GM12878 (cell line): ENCODE data around the gene LCOR. TPM values are rescaled to one million over a fixed set of nuclear protein-coding genes. Genes with fewer than 3 reads are reported as not detected.

Experiments
- ATAC-seq: fragments of 200-7000 bp; cut with Tn5 transposase; 3 replicates; pipeline ENCODE4 v1.9.1; 2020; ENCODE audit warnings: mild to moderate bottlenecking, moderate library complexity
- BruUV-seq: library from RNA; stranded (reverse); fragments of 400-500 nt; replicated peaks from 2 replicates; lab custom pipeline; 2021; lab: Mats Ljungman, UMichigan
- CTCF ChIA-PET: fragments of 300-600 bp; sonication (Branson Sonifier 250); formaldehyde crosslinking; extraction: SDS; loops from one replicate; lab custom pipeline; 2021; ENCODE audit warnings: inconsistent platforms; lab: Yijun Ruan, JAX
- POLR2A ChIA-PET: fragments of 350-600 bp; formaldehyde crosslinking; extraction: SDS; loops from one replicate; lab custom pipeline; 2021; ENCODE audit warnings: inconsistent platforms; lab: Charles Lee
- RAD21 ChIA-PET: fragments of 300-600 bp; sonication (Branson Sonifier 250); formaldehyde crosslinking; loops from one replicate; lab custom pipeline; 2023; ENCODE audit warnings: antibody characterized with exemption; ENCODE audit not compliant: unreplicated experiment; lab: Charles Lee
- SMC1A ChIA-PET: fragments of 300-600 bp; sonication (Branson Sonifier 250); formaldehyde crosslinking; loops from one replicate; lab custom pipeline; 2023; ENCODE audit not compliant: unreplicated experiment, uncharacterized antibody; lab: Charles Lee
- DNase-seq: peaks from one replicate; pipeline ENCODE4 v3.0.0-alpha.2; 2011; ENCODE audit warnings: low read depth, low spot score
- FAIRE-seq: peaks from 3 replicates; lab custom pipeline; 2011; peaks lifted over from hg19 to GRCh38; lab: Jason Lieb, UNC
- H2AFZ ChIP-seq: 2 replicates; pipeline ENCODE4 v1.6.0; 2011; ENCODE audit warnings: low read depth, low read length, control low read depth; ENCODE audit not compliant: control insufficient read depth
- H3K27ac ChIP-seq: 2 replicates; pipeline ENCODE4 v1.5.1; 2011; ENCODE audit warnings: control low read depth; ENCODE audit not compliant: control insufficient read depth, insufficient read depth
- H3K27me3 ChIP-seq, 2 experiments: replicated peaks in 1 of 2; 2 replicates each; pipeline versions ENCODE4 v1.6.0 to v1.6.1; 2011; ENCODE audit warnings: low read length in 1 of 2; ENCODE audit not compliant: control insufficient read depth in 2 of 2, insufficient read depth in 2 of 2
- H3K36me3 ChIP-seq, 2 experiments: 2 replicates each; pipeline ENCODE4 v1.5.1; 2011; ENCODE audit warnings: low read length in 1 of 2; ENCODE audit not compliant: control insufficient read depth in 2 of 2, insufficient read depth in 2 of 2
- H3K4me1 ChIP-seq: 2 replicates; pipeline ENCODE4 v1.6.1; 2011; ENCODE audit warnings: mild to moderate bottlenecking, low read length, moderate library complexity, mixed read lengths; ENCODE audit not compliant: control insufficient read depth, insufficient read depth
- H3K4me2 ChIP-seq: 2 replicates; pipeline ENCODE4 v1.6.0; 2011; ENCODE audit warnings: control low read depth; ENCODE audit not compliant: control insufficient read depth, insufficient read depth
- H3K4me3 ChIP-seq: fragments of 200-600 bp; sonication (generic); 2 replicates; pipeline ENCODE4 v1.5.1; 2016
- H3K79me2 ChIP-seq: 2 replicates; pipeline ENCODE4 v1.6.0; 2011; ENCODE audit warnings: low read length; ENCODE audit not compliant: control insufficient read depth, insufficient read depth
- H3K9ac ChIP-seq: 2 replicates; pipeline ENCODE4 v1.8.0; 2011; ENCODE audit warnings: low read length, control low read depth, mixed read lengths; ENCODE audit not compliant: control insufficient read depth, insufficient read depth
- H3K9me3 ChIP-seq: replicated peaks from 3 replicates; pipeline ENCODE4 v1.5.1; 2011; ENCODE audit warnings: mild to moderate bottlenecking, low read length; ENCODE audit not compliant: control insufficient read depth, insufficient read depth
- H4K20me1 ChIP-seq: 2 replicates; pipeline ENCODE4 v1.6.0; 2011; ENCODE audit not compliant: control insufficient read depth, insufficient read depth
- MEF2B ChIP-seq: fragments of 450-650 bp; IDR thresholded peaks from 2 replicates; pipeline ENCODE4 v1.6.1; 2018; ENCODE audit warnings: mild to moderate bottlenecking, moderate library complexity; ENCODE audit not compliant: partially characterized antibody, poor library complexity, severe bottlenecking
- SIN3A ChIP-seq: IDR thresholded peaks from 2 replicates; pipeline ENCODE4 v1.6.1; 2012; ENCODE audit warnings: low read depth, low read length, improper control_type of control experiment
- WGBS: methylation state at CpG from one replicate; pipeline ENCODE4 v1.1.6; 2016; ENCODE audit warnings: low lambda C conversion rate; ENCODE audit not compliant: insufficient replicate concordance, insufficient coverage; ENCODE audit errors: missing lambda C conversion rate; 5-methylcytosine and 5-hydroxymethylcytosine counted together
- in situ Hi-C: fragments of 300-500 bp; cut with MboI; formaldehyde crosslinking; loops from 9 replicates; pipeline ENCODE4 v1.14.3; 2018; ENCODE audit warnings: mixed read lengths
- intact Hi-C: fragments of 100-400 bp; cut with micrococcal nuclease; formaldehyde crosslinking; loops from one replicate; pipeline ENCODE4 v1.14.2; 2022; ENCODE audit not compliant: unreplicated experiment
- polyA plus RNA-seq, 11 experiments: library from polyadenylated mRNA; depleted of rRNA in 4 of 11; unstranded in 6 of 11; stranded (reverse) in 5 of 11; fragments of >200 nt; fragmentation: Nextera tagmentation in 4 of 11; fragmentation: Illumina TruSeq in 1 of 11; extraction: Ambion mirVana in 4 of 11; extraction: Trizol in 1 of 11; gene quantifications; 1 replicate in 1 of 11; 2 replicates in 10 of 11; pipeline versions ENCODE4 v1.2.1 to v1.2.3, GENCODE V29; 2011 to 2016; ENCODE audit warnings: inconsistent platforms in 2 of 11, missing spikeins in 2 of 11, low read depth in 1 of 11
- total RNA-seq, 4 experiments: library from RNA; depleted of rRNA in 3 of 4; stranded (reverse); fragments of >200 nt in 3 of 4; fragmentation: Illumina TruSeq in 1 of 4; extraction: Trizol in 1 of 4; gene quantifications; 2 replicates each; pipeline versions ENCODE4 v1.2.1 to v1.2.3, GENCODE V29; 2013 to 2021
- TF ChIP-seq, protein P1 (sequence below): fragments of 450-650 bp; IDR thresholded peaks from 2 replicates; pipeline ENCODE4 v1.6.1; 2018; ENCODE audit warnings: borderline replicate concordance, mild to moderate bottlenecking; ENCODE audit not compliant: partially characterized antibody
- TF ChIP-seq, protein P2 (sequence below): fragments of 450-650 bp; IDR thresholded peaks from 2 replicates; pipeline ENCODE4 v1.6.1; 2017; ENCODE audit warnings: mild to moderate bottlenecking, moderate library complexity
- TF ChIP-seq, protein P3 (sequence below): IDR thresholded peaks from 2 replicates; pipeline ENCODE4 v1.6.1; 2012; ENCODE audit warnings: low read depth, low read length, improper control_type of control experiment
- TF ChIP-seq, protein P4 (sequence below): IDR thresholded peaks from 2 replicates; pipeline ENCODE4 v1.6.1; 2011; ENCODE audit warnings: borderline replicate concordance, low read depth, mild to moderate bottlenecking, moderate library complexity, mixed read lengths, low read length; ENCODE audit not compliant: insufficient read depth; ENCODE audit errors: extremely low read length

The LCOR gene
- total and polyA plus RNA-seq, 10 of the 15 experiments (the other 5 are each of a cell fraction or from before 2014, with no cell fraction given) = 1.6 to 22.0 (median 13.2) TPM

DNA sequence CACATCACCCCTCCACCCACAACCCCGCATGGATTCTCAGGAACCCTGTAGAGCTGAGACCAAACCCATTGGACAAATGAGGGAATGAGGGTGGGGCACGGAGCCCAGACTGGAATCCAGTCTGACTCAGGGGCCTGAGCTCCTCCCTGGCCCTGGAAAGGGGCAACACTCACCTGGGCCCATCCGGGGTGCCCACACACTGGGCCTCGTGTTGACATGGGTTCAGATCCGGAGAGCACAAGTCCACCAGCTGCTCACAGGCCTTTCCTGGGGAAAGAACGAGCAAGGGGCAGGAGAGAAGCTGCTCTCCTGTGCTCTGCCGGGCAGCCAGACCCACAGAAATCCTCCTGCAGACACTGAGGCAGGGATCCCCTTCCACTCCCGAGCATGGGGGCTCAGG lies 181.5 kb downstream of the LCOR start:
- peaks cover 2% of the 10 kb centered on the region; the same call in 2 of the 3 replicates for H3K9me3 ChIP-seq
- DNase-seq = no peak
- no peak overlapping the region for H3K27ac ChIP-seq
- H3K4me2 ChIP-seq = no peak overlapping the region
- ChIA-PET RAD21 (interaction anchor here (1.0 to 1.3 kb wide), 3 partner anchors 10 to 22 kb away, joined by 3 to 4 read pairs (median 3); no protein-coding TSS in a partner anchor), SMC1A (interaction anchor here (0.6 to 3.1 kb wide), 5 partner anchors 10 to 573 kb away, joined by 3 to 20 read pairs (median 3); no protein-coding TSS in a partner anchor), POLR2A (no interaction called here), CTCF (interaction anchor here (1.2 to 4.7 kb wide), 3 partner anchors 11 to 39 kb away, joined by 3 to 27 read pairs (median 6); no protein-coding TSS in a partner anchor)
- WGBS = 62% methylated on average over 8 of the region's 8 CpGs
- no peak for FAIRE-seq
- H3K9ac ChIP-seq = no peak overlapping the region
- in situ Hi-C loops = no loop called here
- ATAC-seq = no peak
- H3K4me1 ChIP-seq = peaks cover 14% of the 10 kb centered on the region
- H3K79me2 ChIP-seq = no peaks in the 10 kb centered on the region
- H3K4me3 ChIP-seq = no peak overlapping the region
- no peak overlapping the region for H2AFZ ChIP-seq
- intact Hi-C loops = no loop called here
- no peaks in the 10 kb centered on the region for H3K36me3 ChIP-seq
- BruUV-seq = no TSS peak
- TF ChIP-seq, protein P1, sequence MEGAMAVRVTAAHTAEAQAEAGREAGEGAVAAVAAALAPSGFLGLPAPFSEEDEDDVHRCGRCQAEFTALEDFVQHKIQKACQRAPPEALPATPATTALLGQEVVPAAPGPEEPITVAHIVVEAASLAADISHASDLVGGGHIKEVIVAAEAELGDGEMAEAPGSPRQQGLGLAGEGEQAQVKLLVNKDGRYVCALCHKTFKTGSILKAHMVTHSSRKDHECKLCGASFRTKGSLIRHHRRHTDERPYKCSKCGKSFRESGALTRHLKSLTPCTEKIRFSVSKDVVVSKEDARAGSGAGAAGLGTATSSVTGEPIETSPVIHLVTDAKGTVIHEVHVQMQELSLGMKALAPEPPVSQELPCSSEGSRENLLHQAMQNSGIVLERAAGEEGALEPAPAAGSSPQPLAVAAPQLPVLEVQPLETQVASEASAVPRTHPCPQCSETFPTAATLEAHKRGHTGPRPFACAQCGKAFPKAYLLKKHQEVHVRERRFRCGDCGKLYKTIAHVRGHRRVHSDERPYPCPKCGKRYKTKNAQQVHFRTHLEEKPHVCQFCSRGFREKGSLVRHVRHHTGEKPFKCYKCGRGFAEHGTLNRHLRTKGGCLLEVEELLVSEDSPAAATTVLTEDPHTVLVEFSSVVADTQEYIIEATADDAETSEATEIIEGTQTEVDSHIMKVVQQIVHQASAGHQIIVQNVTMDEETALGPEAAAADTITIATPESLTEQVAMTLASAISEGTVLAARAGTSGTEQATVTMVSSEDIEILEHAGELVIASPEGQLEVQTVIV = no peak
- no peak for TF ChIP-seq MEF2B
- no peak for TF ChIP-seq SIN3A
- TF ChIP-seq, protein P2, sequence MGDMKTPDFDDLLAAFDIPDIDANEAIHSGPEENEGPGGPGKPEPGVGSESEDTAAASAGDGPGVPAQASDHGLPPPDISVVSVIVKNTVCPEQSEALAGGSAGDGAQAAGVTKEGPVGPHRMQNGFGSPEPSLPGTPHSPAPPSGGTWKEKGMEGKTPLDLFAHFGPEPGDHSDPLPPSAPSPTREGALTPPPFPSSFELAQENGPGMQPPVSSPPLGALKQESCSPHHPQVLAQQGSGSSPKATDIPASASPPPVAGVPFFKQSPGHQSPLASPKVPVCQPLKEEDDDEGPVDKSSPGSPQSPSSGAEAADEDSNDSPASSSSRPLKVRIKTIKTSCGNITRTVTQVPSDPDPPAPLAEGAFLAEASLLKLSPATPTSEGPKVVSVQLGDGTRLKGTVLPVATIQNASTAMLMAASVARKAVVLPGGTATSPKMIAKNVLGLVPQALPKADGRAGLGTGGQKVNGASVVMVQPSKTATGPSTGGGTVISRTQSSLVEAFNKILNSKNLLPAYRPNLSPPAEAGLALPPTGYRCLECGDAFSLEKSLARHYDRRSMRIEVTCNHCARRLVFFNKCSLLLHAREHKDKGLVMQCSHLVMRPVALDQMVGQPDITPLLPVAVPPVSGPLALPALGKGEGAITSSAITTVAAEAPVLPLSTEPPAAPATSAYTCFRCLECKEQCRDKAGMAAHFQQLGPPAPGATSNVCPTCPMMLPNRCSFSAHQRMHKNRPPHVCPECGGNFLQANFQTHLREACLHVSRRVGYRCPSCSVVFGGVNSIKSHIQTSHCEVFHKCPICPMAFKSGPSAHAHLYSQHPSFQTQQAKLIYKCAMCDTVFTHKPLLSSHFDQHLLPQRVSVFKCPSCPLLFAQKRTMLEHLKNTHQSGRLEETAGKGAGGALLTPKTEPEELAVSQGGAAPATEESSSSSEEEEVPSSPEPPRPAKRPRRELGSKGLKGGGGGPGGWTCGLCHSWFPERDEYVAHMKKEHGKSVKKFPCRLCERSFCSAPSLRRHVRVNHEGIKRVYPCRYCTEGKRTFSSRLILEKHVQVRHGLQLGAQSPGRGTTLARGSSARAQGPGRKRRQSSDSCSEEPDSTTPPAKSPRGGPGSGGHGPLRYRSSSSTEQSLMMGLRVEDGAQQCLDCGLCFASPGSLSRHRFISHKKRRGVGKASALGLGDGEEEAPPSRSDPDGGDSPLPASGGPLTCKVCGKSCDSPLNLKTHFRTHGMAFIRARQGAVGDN = no peak
- TF ChIP-seq, protein P3, sequence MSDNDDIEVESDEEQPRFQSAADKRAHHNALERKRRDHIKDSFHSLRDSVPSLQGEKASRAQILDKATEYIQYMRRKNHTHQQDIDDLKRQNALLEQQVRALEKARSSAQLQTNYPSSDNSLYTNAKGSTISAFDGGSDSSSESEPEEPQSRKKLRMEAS = no peak
- TF ChIP-seq, protein P4, sequence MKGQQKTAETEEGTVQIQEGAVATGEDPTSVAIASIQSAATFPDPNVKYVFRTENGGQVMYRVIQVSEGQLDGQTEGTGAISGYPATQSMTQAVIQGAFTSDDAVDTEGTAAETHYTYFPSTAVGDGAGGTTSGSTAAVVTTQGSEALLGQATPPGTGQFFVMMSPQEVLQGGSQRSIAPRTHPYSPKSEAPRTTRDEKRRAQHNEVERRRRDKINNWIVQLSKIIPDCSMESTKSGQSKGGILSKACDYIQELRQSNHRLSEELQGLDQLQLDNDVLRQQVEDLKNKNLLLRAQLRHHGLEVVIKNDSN = no peak
- no peaks in the 10 kb centered on the region for H4K20me1 ChIP-seq
- H3K27me3 ChIP-seq = no peaks in the 10 kb centered on the region
